Stimulated activated naive CD8-positive, alpha-beta T cell treated with anti-CD3 and anti-CD28 coated beads, Interleukin-15, Interleukin-2, amounts not matched to agents 100 ng/mL and 50 ng/mL, for 24 hours (primary cell): ENCODE measurements around the gene ROPN1L.

Source experiments
- H3K27ac Mint-ChIP-seq: one replicate; pipeline ENCODE4 v1.8.0; 2021; ENCODE audit warnings: mild to moderate bottlenecking, mixed read lengths
- H3K27me3 Mint-ChIP-seq: one replicate; pipeline ENCODE4 v1.8.0; 2021; ENCODE audit warnings: mixed read lengths
- H3K36me3 Mint-ChIP-seq: one replicate; pipeline ENCODE4 v1.8.0; 2021; ENCODE audit warnings: low read depth, mixed read lengths
- H3K4me1 Mint-ChIP-seq: one replicate; pipeline ENCODE4 v1.8.0; 2021; ENCODE audit warnings: low read depth, mixed read lengths
- H3K4me3 Mint-ChIP-seq: one replicate; pipeline ENCODE4 v1.8.0; 2021; ENCODE audit warnings: mild to moderate bottlenecking, mixed read lengths
- H3K9me3 Mint-ChIP-seq: one replicate; pipeline ENCODE4 v1.8.0; 2021; ENCODE audit warnings: mixed read lengths

Gene ROPN1L

GRCh38 chr5:10442576-10442975 is 897 bp downstream of the ROPN1L start:
- Mint-ChIP-seq H3K4me1 (peaks cover 41% of the 10 kb centered on the region), H3K4me3 (peak overlapping the region; percentile 82), H3K9me3 (no peaks in the 10 kb centered on the region), H3K27ac (no peak overlapping the region), H3K27me3 (peaks cover 7% of the 10 kb centered on the region), H3K36me3 (peaks cover 5% of the 10 kb centered on the region)

DNA sequence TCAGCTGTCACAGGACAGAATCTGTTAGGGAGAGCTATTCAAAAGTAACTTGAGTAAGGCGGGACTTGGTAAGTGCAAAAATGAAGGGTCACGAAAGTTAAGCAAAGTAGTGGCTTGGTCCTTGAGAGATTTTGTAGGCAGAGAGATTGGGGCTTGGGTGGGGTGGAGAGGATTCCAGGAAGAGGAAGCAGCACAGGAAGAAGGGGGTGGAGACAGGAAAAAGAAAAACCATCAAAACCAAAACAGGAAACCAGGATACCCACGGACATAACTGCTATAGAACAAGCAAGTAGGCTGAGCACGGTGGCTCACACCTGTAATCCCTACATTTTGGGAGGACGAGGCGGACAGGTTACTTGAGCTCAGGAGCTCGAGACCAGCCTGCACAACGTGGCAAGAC is 3.7 kb downstream of the ROPN1L start:
- peaks cover 7% of the 10 kb centered on the region for H3K27me3 Mint-ChIP-seq
- H3K9me3 Mint-ChIP-seq, result no peaks in the 10 kb centered on the region
- peak overlapping the region; percentile 12 for H3K4me3 Mint-ChIP-seq
- no peaks in the 10 kb centered on the region for H3K36me3 Mint-ChIP-seq
- peaks cover 40% of the 10 kb centered on the region for H3K4me1 Mint-ChIP-seq
- H3K27ac Mint-ChIP-seq, result peak overlapping the region; percentile 8

- no peak overlapping the region for H3K27ac Mint-ChIP-seq
- H3K9me3 Mint-ChIP-seq, result no peaks in the 10 kb centered on the region
- peaks cover 7% of the 10 kb centered on the region for H3K27me3 Mint-ChIP-seq
- no peak overlapping the region for H3K4me3 Mint-ChIP-seq
- H3K4me1 Mint-ChIP-seq, result peaks cover 30% of the 10 kb centered on the region
- no peaks in the 10 kb centered on the region for H3K36me3 Mint-ChIP-seq
These were observed 4.8 kb downstream of the ROPN1L start for GRCh38 chr5:10446490-10446889.

- Mint-ChIP-seq H3K27ac (no peak overlapping the region), H3K4me1 (peaks cover 30% of the 10 kb centered on the region)
These were observed 5.4 kb downstream of the ROPN1L start for GRCh38 chr5:10447041-10447440.

DNA sequence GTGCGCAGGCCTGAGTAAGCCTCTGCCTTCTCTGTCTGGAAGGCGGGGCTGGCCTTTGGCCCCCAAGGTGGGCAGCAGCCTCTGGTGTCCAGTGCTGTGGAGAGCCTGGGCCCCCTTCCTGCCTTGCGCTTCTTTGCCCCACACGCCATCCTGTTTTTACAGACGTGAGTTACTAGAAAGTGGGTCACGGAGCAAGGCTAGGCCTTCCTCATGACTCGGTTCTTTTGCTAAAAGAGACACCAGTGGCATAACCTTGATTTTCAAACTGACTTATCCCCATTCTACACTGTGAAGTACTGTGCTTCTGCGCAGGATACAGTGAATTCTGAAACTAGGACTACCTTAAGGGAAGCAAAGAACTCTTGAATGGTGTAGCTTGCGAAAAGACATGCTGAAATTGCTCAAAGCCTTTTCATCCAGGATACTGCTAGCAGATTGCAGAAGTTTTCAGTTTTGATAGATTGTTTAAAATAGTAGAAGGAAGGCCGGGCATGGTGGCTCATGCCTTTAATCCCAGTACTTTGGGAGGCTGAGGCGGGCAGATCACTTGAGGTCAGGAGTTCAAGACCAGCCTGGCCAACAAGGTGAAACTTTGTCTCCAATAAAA is 7.2 kb downstream of the ROPN1L start:
- H3K9me3 Mint-ChIP-seq, result no peaks in the 10 kb centered on the region
- H3K27ac Mint-ChIP-seq, result no peak overlapping the region
- no peaks in the 10 kb centered on the region for H3K27me3 Mint-ChIP-seq
- no peaks in the 10 kb centered on the region for H3K36me3 Mint-ChIP-seq
- H3K4me3 Mint-ChIP-seq, result no peak overlapping the region
- peaks cover 20% of the 10 kb centered on the region for H3K4me1 Mint-ChIP-seq

More at GRCh38 chr5:10447041-10447440, 5.4 kb downstream of the ROPN1L start:
- Mint-ChIP-seq H3K27me3 (peaks cover 7% of the 10 kb centered on the region), H3K9me3 (no peaks in the 10 kb centered on the region), H3K4me3 (no peak overlapping the region), H3K36me3 (no peaks in the 10 kb centered on the region)

- H3K4me1 Mint-ChIP-seq, result peaks cover 6% of the 10 kb centered on the region
- no peak overlapping the region for H3K4me3 Mint-ChIP-seq
- H3K27ac Mint-ChIP-seq, result peak overlapping the region; percentile 9
- H3K9me3 Mint-ChIP-seq, result no peaks in the 10 kb centered on the region
- no peaks in the 10 kb centered on the region for H3K27me3 Mint-ChIP-seq
- no peaks in the 10 kb centered on the region for H3K36me3 Mint-ChIP-seq
These were observed 9.6 kb downstream of the ROPN1L start for GRCh38 chr5:10451137-10451824.

- H3K27me3 Mint-ChIP-seq, result no peaks in the 10 kb centered on the region
- H3K36me3 Mint-ChIP-seq, result no peaks in the 10 kb centered on the region
- no peaks in the 10 kb centered on the region for H3K4me1 Mint-ChIP-seq
- H3K9me3 Mint-ChIP-seq, result no peaks in the 10 kb centered on the region
- H3K4me3 Mint-ChIP-seq, result no peak overlapping the region
- H3K27ac Mint-ChIP-seq, result no peak overlapping the region
These were observed 11.2 kb downstream of the ROPN1L start for GRCh38 chr5:10452768-10453331.

GRCh38 chr5:10453545-10453944 is 11.9 kb downstream of the ROPN1L start:
- no peak overlapping the region for H3K4me3 Mint-ChIP-seq
- H3K9me3 Mint-ChIP-seq, result no peaks in the 10 kb centered on the region
- no peaks in the 10 kb centered on the region for H3K4me1 Mint-ChIP-seq
- H3K36me3 Mint-ChIP-seq, result no peaks in the 10 kb centered on the region
- no peak overlapping the region for H3K27ac Mint-ChIP-seq
- H3K27me3 Mint-ChIP-seq, result no peaks in the 10 kb centered on the region

- no peaks in the 10 kb centered on the region for H3K4me1 Mint-ChIP-seq
- H3K27me3 Mint-ChIP-seq, result no peaks in the 10 kb centered on the region
- H3K27ac Mint-ChIP-seq, result no peak overlapping the region
These were observed 13.1 kb downstream of the ROPN1L start for GRCh38 chr5:10454591-10455276.

DNA sequence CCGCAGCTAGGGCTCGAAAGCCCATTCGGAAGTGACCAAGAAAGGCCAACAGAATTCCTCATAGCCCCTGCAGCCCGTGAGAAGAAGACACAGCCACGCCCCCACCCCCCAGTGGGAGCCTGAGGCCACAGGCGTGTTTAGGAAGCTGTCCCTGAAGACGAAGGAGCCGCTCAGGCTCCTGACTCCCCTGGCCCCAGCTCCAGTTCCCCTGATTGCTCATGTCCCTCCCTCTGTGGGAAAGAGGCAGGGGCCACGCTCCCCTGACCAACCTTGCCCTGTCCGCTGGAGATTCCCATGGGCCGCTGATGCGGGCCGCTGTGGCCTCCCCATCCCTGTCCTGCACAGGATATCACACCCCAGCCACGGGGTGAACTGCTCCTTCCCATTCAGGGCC is 13.6 kb downstream of the ROPN1L start:
- H3K4me3 Mint-ChIP-seq, result no peak overlapping the region
- H3K27me3 Mint-ChIP-seq, result no peaks in the 10 kb centered on the region
- H3K4me1 Mint-ChIP-seq, result no peaks in the 10 kb centered on the region
- H3K36me3 Mint-ChIP-seq, result no peaks in the 10 kb centered on the region
- no peaks in the 10 kb centered on the region for H3K9me3 Mint-ChIP-seq
- no peak overlapping the region for H3K27ac Mint-ChIP-seq

More at GRCh38 chr5:10454591-10455276, 13.1 kb downstream of the ROPN1L start:
- Mint-ChIP-seq H3K36me3 (no peaks in the 10 kb centered on the region), H3K4me3 (no peak overlapping the region), H3K9me3 (no peaks in the 10 kb centered on the region)

DNA sequence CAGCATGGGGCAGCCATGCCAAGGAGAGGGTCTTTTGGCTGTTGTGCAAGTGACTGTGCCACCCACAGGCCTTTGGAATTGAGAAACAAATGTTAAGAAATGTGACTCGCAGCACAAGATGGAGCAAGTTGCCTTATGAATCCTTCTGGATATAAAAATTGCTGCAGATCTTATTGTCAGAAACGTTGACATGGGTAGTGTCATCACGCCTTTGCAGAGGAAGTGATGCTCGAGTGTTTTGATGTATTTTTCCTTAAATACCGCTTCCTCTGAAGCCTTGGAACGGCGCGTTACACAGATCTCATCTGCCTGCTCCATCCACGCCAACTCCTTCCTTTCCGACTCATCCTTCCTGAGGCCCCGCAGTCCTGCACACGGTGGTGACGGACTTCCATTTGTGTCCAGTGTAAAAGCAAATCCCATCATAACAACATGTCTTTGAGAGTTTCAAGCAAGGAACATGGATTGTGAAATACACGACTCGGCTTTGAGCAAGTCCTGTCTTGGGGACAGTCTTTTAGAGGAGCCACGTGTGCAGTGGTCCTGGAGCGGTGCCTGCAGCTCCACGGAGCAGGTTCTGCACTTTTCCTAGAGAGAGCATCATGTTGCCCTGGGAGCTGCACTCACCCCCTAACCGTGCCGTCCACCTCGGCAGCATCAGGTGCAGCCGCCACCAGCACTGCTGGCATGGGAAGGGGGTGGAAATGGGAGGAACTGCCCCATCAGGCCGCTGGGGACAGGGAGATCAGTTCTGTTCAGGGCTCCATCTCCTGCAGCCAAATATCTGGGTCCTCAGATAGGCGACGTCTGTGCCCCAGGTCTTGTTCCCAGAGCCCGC is 15.1 kb downstream of the ROPN1L start:
- Mint-ChIP-seq H3K36me3 (no peaks in the 10 kb centered on the region), H3K4me1 (no peaks in the 10 kb centered on the region), H3K27ac (no peak overlapping the region), H3K27me3 (no peaks in the 10 kb centered on the region), H3K4me3 (no peak overlapping the region), H3K9me3 (no peaks in the 10 kb centered on the region)

- no peaks in the 10 kb centered on the region for H3K4me1 Mint-ChIP-seq
- H3K4me3 Mint-ChIP-seq, result no peak overlapping the region
- H3K9me3 Mint-ChIP-seq, result no peaks in the 10 kb centered on the region
- no peak overlapping the region for H3K27ac Mint-ChIP-seq
- no peaks in the 10 kb centered on the region for H3K27me3 Mint-ChIP-seq
- no peaks in the 10 kb centered on the region for H3K36me3 Mint-ChIP-seq
These were observed 16.2 kb downstream of the ROPN1L start for GRCh38 chr5:10457682-10458574.

DNA sequence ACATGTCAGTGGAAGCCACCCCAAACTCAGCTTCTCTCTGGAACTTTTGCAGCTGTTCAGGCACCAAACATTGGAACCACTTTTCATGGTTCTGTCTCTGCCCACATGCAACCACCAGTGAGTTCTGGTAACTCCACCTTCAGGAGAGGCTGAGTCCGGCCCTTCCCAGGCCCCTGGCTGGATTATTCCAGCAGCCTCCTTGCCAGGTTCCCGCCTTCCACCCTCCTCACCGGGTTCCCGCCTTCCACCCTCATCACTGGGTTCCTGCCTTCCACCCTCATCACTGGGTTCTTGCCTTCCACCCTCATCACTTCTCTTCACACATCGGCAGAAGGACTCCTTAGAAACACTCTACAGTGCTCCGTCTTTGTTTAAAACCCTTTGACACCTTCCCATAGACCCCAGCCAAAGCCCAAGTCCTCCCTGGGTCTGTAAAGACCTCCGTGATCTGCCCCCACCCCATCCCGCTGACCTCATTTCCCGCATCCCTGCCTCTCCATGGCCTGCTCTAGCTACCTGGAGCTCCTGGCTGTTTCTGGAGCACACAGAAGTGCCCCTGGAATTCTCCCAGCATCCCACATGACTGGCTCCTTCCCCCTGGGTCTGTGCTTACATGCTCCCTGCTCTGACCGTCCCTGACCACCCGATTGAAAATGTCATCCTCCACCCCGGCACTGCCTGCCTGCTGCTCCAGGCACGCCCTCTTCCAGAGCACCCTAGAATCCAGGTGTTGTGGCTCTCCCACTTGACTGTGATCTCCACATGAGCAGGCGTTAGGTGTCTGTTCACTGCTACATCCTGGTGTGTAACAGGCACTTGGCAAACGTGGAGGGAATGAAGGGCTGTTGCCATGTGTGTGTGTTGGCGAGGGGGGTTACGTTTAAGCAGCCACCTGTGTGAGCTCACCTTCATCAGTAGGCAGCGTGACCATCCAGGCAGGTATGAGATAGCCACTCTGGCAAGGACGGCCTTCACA is 17.7 kb downstream of the ROPN1L start:
- peak overlapping the region; percentile 13 for H3K27ac Mint-ChIP-seq
- no peaks in the 10 kb centered on the region for H3K27me3 Mint-ChIP-seq
- H3K9me3 Mint-ChIP-seq, result no peaks in the 10 kb centered on the region
- no peaks in the 10 kb centered on the region for H3K36me3 Mint-ChIP-seq
- no peaks in the 10 kb centered on the region for H3K4me1 Mint-ChIP-seq
- no peak overlapping the region for H3K4me3 Mint-ChIP-seq
